ENCODE data around the gene SLC17A7.

Gene SLC17A7

DNA sequence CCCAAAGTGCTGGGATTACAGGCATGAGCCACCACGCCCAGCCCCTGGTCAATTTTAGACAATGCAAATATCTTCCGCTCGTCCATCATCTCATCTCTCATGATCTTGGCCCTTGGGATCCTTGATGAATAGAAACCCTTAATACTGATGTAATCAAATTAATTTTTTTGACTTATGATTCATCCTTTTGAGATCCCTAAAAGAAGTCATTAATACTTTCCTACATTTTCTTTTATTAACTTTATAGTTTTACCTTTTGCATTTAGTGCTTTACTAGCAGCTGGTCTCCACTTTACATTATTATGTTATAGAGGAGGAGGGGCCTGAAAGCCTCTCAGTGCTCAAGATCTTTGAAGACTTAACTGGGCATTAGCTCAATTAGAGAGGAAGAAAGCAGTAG is 60.9 kb downstream of the SLC17A7 start:
- Histone ChIP-seq H3K4me1 (ENCODE audit: control insufficient read depth in 2 of 2, insufficient read depth in 2 of 2, low read length in 2 of 2) (no peaks in the 10 kb centered on the region), H3K9me3 (ENCODE audit: control insufficient read depth in 2 of 2, low read length in 2 of 2) (peaks cover 5 to 6% of the 10 kb centered on the region in 2 donors), H3K4me3 (ENCODE audit: low read length in 2 of 2) (no peak overlapping the region), H3K36me3 (ENCODE audit: control insufficient read depth in 2 of 2, insufficient read depth in 2 of 2, low read length in 2 of 2) (no peaks in the 10 kb centered on the region), H3K9ac (ENCODE audit: low read depth in 1 of 2, low read length in 2 of 2) (no peak overlapping the region), H3K27ac (ENCODE audit: low read depth in 2 of 2, low read length in 2 of 2) (no peak overlapping the region), H3K27me3 (ENCODE audit: control insufficient read depth in 2 of 2, insufficient read depth in 2 of 2, low read length in 2 of 2) (peaks cover 0 to 2% of the 10 kb centered on the region in 2 donors)

Measured in mucosa of rectum (tissue), 2 donors.